Subcutaneous abdominal adipose tissue (tissue), 5 donors: ENCODE results near the gene PHAF1.

Experiments used
- H3K27ac ChIP-seq: one replicate; pipeline ENCODE4 v1.7.0; 2013; ENCODE audit warnings: low read depth, mild to moderate bottlenecking, inconsistent platforms, low read length, moderate library complexity
- H3K27me3 ChIP-seq, 5 donors: one replicate each; pipeline ENCODE4 v1.7.0; 2013; ENCODE audit warnings: low read length in 5 of 5, inconsistent platforms in 1 of 5; ENCODE audit not compliant: control insufficient read depth in 5 of 5, insufficient read depth in 4 of 5
- H3K36me3 ChIP-seq, 5 donors: one replicate each; pipeline ENCODE4 v1.7.0; 2013; ENCODE audit warnings: low read length in 5 of 5; ENCODE audit not compliant: control insufficient read depth in 5 of 5, insufficient read depth in 5 of 5
- H3K4me1 ChIP-seq, 5 donors: one replicate each; pipeline ENCODE4 v1.7.0; 2013; ENCODE audit warnings: low read length in 5 of 5, mild to moderate bottlenecking in 3 of 5, moderate library complexity in 1 of 5; ENCODE audit not compliant: control insufficient read depth in 5 of 5, insufficient read depth in 5 of 5
- H3K4me3 ChIP-seq, 5 donors: one replicate each; pipeline ENCODE4 v1.7.0; 2013; ENCODE audit warnings: low read length in 5 of 5, low read depth in 1 of 5
- H3K9ac ChIP-seq, 5 donors: one replicate each; pipeline ENCODE4 v1.7.0; 2013; ENCODE audit warnings: low read length in 5 of 5, mild to moderate bottlenecking in 4 of 5, moderate library complexity in 3 of 5
- H3K9me3 ChIP-seq, 5 donors: one replicate each; pipeline ENCODE4 v1.7.0; 2013; ENCODE audit warnings: low read length in 5 of 5; ENCODE audit not compliant: control insufficient read depth in 5 of 5
- donor health status: healthy.
- donor health status: healthy.
- donor health status: healthy.
- donor health status: healthy.
- donor health status: healthy.

Gene PHAF1

GRCh38 chr16:67166598-67167168 is 56.9 kb downstream of the PHAF1 start:
- H3K4me1 ChIP-seq = peaks cover 0 to 71% (median 58%) of the 10 kb centered on the region in 5 donors
- peak overlapping the region in 1 of 5 donors; percentile 1 for H3K9ac ChIP-seq

GRCh38 chr16:67167588-67167987 is 57.8 kb downstream of the PHAF1 start:
- Histone ChIP-seq H3K9me3 (no peaks in the 10 kb centered on the region), H3K27ac (no peak overlapping the region), H3K4me3 (no peak overlapping the region), H3K9ac (peak overlapping the region in 1 of 5 donors; percentile 25), H3K27me3 (peaks cover 0 to 16% (median 5%) of the 10 kb centered on the region in 5 donors), H3K4me1 (peaks cover 0 to 63% (median 55%) of the 10 kb centered on the region in 5 donors), H3K36me3 (peaks cover 0 to 10% (median 0%) of the 10 kb centered on the region in 5 donors)

More at GRCh38 chr16:67166598-67167168, 56.9 kb downstream of the PHAF1 start:
- H3K9me3 ChIP-seq = no peaks in the 10 kb centered on the region
- no peak overlapping the region for H3K27ac ChIP-seq
- no peak overlapping the region for H3K4me3 ChIP-seq
- H3K27me3 ChIP-seq = peaks cover 0 to 16% (median 5%) of the 10 kb centered on the region in 5 donors
- peaks cover 0 to 10% (median 0%) of the 10 kb centered on the region in 5 donors for H3K36me3 ChIP-seq

GRCh38 chr16:67169011-67169451 is 59.3 kb downstream of the PHAF1 start:
- Histone ChIP-seq H3K4me3 (no peak overlapping the region), H3K4me1 (peaks cover 2 to 61% (median 52%) of the 10 kb centered on the region in 5 donors), H3K27ac (no peak overlapping the region)

GRCh38 chr16:67169642-67170167 is 60.0 kb downstream of the PHAF1 start:
- Histone ChIP-seq H3K9ac (peak overlapping the region in 4 of 5 donors; percentile 47 to 77 (median 65)), H3K4me1 (peaks cover 4 to 63% (median 54%) of the 10 kb centered on the region in 5 donors), H3K36me3 (peaks cover 0 to 10% (median 0%) of the 10 kb centered on the region in 5 donors), H3K27ac (peak overlapping the region; percentile 84), H3K27me3 (peaks cover 0 to 6% (median 5%) of the 10 kb centered on the region in 5 donors), H3K4me3 (peak overlapping the region in 4 of 5 donors; percentile 58 to 68 (median 62)), H3K9me3 (no peaks in the 10 kb centered on the region)

More at GRCh38 chr16:67169011-67169451, 59.3 kb downstream of the PHAF1 start:
- Histone ChIP-seq H3K27me3 (peaks cover 0 to 6% (median 5%) of the 10 kb centered on the region in 5 donors), H3K9ac (no peak overlapping the region), H3K36me3 (peaks cover 0 to 10% (median 0%) of the 10 kb centered on the region in 5 donors), H3K9me3 (no peaks in the 10 kb centered on the region)

- peak within 1 kb of the TSS; percentile 35 to 68 (median 59) for H3K4me3 ChIP-seq
- H3K27me3 ChIP-seq = peaks cover 0 to 4% (median under 1%) of the 10 kb centered on the region in 5 donors
- no peaks in the 10 kb centered on the region for H3K9me3 ChIP-seq
- peaks cover 5 to 63% (median 53%) of the 10 kb centered on the region in 5 donors for H3K4me1 ChIP-seq
- H3K36me3 ChIP-seq = peaks cover 0 to 14% (median 3%) of the 10 kb centered on the region in 5 donors
- H3K27ac ChIP-seq = peak within 1 kb of the TSS; percentile 87
- H3K9ac ChIP-seq = peak within 1 kb of the TSS; percentile 22 to 77 (median 64)
Measured at GRCh38 chr16:67170168-67170948, 60.6 kb downstream of the PHAF1 start, which contains the start of gene NOL3. Gene NOL3 (plus strand): TSS chr16:67170538.

- Histone ChIP-seq H3K9me3 (no peaks in the 10 kb centered on the region), H3K27ac (peak overlapping the region; percentile 87), H3K27me3 (no peaks in the 10 kb centered on the region), H3K36me3 (peaks cover 0 to 14% (median 3%) of the 10 kb centered on the region in 5 donors), H3K9ac (peak overlapping the region; percentile 22 to 72 (median 64)), H3K4me1 (peaks cover 5 to 61% (median 56%) of the 10 kb centered on the region in 5 donors), H3K4me3 (peak overlapping the region; percentile 35 to 61 (median 46))
Measured at GRCh38 chr16:67170949-67171649, 61.4 kb downstream of the PHAF1 start.

- no peaks in the 10 kb centered on the region for H3K9me3 ChIP-seq
- no peaks in the 10 kb centered on the region for H3K27me3 ChIP-seq
- H3K9ac ChIP-seq = peak overlapping the region in 2 of 5 donors; percentile 56 to 74
- peaks cover 5 to 64% (median 60%) of the 10 kb centered on the region in 5 donors for H3K4me1 ChIP-seq
- peak overlapping the region; percentile 69 for H3K27ac ChIP-seq
- peak overlapping the region; percentile 56 to 74 (median 63) for H3K4me3 ChIP-seq
- peaks cover 0 to 10% (median 4%) of the 10 kb centered on the region in 5 donors for H3K36me3 ChIP-seq
Measured at GRCh38 chr16:67173323-67173722, 63.6 kb downstream of the PHAF1 start.

GRCh38 chr16:67173808-67174705 is 64.3 kb downstream of the PHAF1 start:
- peaks cover 5 to 67% (median 63%) of the 10 kb centered on the region in 5 donors for H3K4me1 ChIP-seq
- peak overlapping the region; percentile 56 to 74 (median 63) for H3K4me3 ChIP-seq
- peak overlapping the region in 4 of 5 donors; percentile 56 to 74 (median 58) for H3K9ac ChIP-seq
- no peaks in the 10 kb centered on the region for H3K27me3 ChIP-seq
- peaks cover 0 to 10% (median 4%) of the 10 kb centered on the region in 5 donors for H3K36me3 ChIP-seq
- peak overlapping the region; percentile 69 for H3K27ac ChIP-seq
- no peaks in the 10 kb centered on the region for H3K9me3 ChIP-seq
